ENCODE measurements around the gene FLT4.

- TF ChIP-seq CTCF (optimal IDR thresholded peaks at IDR 0.05 in 1 of 3, IDR thresholded peaks at IDR 0.05 in 1 of 3, conservative IDR thresholded peaks at IDR 0.05 in 1 of 3; ENCODE audit: extremely low read depth in 1 of 3, insufficient read depth in 2 of 3, low read length in 3 of 3) = no peak
- no peak for TF ChIP-seq EZH2 (IDR thresholded peaks at IDR 0.05; ENCODE audit: low read length)
Measured at GRCh38 chr5:180649297-180650039, at the start of gene FLT4.
